GM04503 (cell line): ENCODE results near the gene CLDN17.

ENCODE experiments used
- DNase-seq: peaks from one replicate; pipeline ENCODE4 v3.0.0-alpha.2; 2012; ENCODE audit warnings: low read depth

CLDN17 gene

DNA sequence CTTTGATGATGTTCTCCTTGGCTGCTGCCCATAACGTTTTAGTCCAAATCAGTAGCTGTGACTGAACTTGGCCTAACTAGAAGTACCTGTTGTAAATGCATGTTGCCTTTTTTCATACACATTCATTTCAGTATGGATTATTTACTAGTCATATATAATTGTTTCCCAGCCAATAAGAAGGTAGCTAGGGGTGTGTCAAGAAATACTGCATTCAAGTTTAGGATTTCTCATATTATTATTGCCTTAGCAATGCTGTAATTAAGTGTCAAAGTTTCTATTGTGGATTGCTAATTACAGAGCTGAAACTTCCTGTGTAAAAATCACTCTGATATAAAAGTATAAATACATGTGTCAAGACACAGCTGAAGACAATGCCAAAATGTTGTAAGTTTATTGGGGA, at the start of gene CLDN17:
Gene CLDN17, minus strand, starts transcription at position 101 of the 400 bp plus-strand sequence. CDS start 188 bp downstream, outside the sequence.
- no peak for DNase-seq

- no peak for DNase-seq
Observed at GRCh38 chr21:30216041-30216723, 49.6 kb upstream of the CLDN17 start, which contains the start of gene CLDN8. CLDN8 (minus strand) TSS chr21:30216097; CDS start chr21:30215925, 172 bp downstream.

- DNase-seq = no peak
Observed at GRCh38 chr21:30211071-30211470, 44.5 kb upstream of the CLDN17 start.

GRCh38 chr21:30209601-30210000, 43.0 kb upstream of the CLDN17 start:
- no peak for DNase-seq

GRCh38 chr21:30207252-30207579, 40.6 kb upstream of the CLDN17 start:
- no peak for DNase-seq

GRCh38 chr21:30206551-30207251, 40.1 kb upstream of the CLDN17 start:
- DNase-seq = no peak

- no peak for DNase-seq
Observed at GRCh38 chr21:30200000-30200399, 33.4 kb upstream of the CLDN17 start.

- DNase-seq = no peak
Observed at GRCh38 chr21:30194701-30195299, 28.2 kb upstream of the CLDN17 start.

- no peak for DNase-seq
Observed at GRCh38 chr21:30193201-30193600, 26.6 kb upstream of the CLDN17 start.

DNA sequence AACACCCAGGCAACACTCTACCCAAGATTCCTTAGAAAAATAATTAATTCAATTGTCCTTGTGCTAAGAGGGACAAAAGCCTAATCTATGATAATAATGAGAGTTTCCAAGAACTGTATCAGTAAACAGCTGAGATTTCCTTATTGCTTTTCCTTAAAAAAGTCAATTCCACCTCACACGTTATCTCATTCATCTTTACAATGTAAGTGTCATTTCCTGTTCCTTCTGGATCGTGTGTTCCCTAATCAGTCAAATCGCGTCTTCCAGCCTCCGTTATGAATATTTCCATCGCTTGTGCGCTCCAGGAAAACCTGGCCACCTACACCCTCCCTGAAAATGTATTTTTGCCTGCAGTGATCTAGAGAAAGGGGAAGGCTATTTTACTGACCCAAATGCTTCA, 23.9 kb upstream of the CLDN17 start:
- no peak for DNase-seq

GRCh38 chr21:30189773-30190172, 23.2 kb upstream of the CLDN17 start:
- DNase-seq = no peak

- no peak for DNase-seq
Observed at GRCh38 chr21:30186242-30186641, 19.6 kb upstream of the CLDN17 start.

DNA sequence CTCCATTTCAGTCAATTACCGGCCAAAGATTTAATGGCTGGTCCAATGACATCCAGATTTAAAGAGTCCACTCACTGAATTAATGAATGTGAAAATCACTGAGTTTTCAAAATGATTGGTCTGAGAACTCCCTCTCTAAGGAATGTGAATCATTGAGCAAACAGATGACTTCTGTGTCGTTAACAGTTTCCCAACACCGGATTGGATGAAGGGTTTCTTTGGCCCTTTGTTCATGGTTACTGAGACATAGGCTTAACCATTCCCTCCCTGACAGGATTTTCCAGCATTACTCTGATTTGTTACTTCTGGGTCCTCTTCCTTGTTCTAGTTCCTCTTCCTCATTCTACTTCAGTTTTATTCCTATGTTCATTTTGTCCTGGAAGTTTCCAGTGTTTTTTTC, 1.5 kb upstream of the CLDN17 start:
- DNase-seq = no peak

DNA sequence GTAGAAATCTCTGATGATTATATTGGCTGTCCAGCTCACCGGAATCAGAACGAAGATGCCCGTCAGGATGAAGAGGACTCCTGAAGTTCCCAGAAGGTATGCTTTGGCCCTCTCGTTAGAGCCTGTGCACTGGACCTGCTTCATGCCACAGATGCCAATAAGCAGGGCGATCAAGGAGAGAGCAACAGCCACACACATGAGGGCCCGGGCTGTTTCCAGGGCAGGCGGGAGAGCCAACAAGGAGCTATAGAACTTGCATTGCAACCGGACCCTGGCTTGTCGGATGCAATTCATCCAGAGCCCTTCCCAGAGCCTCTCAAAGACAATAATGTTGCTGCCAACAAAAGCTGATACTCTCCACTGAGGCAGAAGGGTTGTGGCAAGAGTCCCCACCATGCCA, 434 bp downstream of the CLDN17 start:
- no peak for DNase-seq

- DNase-seq = no peak
Observed at GRCh38 chr21:30164796-30165195, 1.8 kb downstream of the CLDN17 start.

DNA sequence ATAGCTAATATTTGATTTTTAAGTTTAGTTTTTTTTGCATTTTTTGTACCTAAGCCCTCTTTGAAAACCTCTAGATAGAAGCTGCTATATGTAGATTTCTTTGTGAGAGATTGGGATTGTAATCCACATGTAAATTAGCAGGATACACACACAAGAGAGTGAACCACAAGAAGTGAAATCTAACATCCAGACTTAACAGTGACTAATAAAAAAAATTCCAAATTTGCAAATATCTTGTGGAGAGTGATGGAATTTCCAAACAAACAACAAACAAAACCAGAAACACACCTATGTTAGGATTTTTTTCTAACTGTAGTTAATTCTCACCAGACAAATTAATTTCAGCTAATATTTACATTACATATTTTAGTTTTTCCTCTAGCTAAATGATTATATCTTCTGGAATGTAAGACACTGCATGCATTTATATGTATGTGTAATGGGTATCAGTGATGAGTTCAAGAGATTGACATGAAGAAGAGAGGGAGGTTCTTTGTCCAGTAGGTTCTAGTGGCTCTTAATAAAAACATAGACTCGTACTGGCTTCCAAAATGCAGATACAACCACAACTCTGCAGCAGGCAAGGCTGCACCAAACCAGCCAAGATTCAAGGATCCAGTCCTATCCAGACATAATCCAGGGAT, 12.8 kb downstream of the CLDN17 start:
- DNase-seq = no peak

GRCh38 chr21:30152792-30153191, 13.8 kb downstream of the CLDN17 start:
- no peak for DNase-seq

DNA sequence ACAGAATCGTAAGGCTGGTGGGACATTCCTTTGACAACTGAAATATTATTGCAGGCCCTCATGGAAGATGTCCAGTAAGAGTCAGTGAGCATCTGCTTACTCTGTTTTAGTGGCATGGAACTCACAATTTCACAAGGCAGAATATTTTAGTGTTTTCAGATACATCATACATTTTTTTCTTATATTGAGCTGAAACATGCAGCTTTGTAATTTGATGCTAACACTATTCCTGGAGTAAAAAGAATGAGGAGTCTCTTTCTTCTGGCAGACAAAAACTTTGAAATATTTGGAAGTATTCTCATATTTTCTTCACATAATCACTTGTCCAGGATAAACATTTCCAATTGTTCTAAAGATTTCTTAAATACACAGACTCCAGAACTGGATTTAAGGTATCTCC, 17.7 kb downstream of the CLDN17 start:
- DNase-seq = no peak

GRCh38 chr21:30146558-30147282, 19.9 kb downstream of the CLDN17 start:
- DNase-seq = no peak

DNA sequence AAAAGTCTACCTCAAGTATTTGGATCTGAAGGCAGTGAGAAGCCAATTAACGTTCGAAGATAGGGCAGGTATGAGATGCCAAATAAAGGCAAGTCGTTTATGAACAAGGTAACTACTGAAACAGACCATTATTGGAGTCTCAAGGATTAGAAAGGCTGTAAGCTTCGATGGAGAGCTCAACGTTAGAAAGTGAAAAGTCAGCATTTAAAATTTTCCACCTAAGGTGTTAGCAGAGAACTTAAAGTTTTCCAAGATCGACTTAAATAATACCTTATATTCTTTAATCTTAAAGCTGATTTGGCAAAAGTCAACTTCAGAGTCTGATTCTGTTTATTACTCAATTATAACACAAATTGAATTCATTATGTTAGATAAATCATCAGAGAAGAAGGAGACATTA, 28.1 kb downstream of the CLDN17 start:
- no peak for DNase-seq

- DNase-seq = no peak
Observed at GRCh38 chr21:30129246-30129645, 37.4 kb downstream of the CLDN17 start.

- no peak for DNase-seq
Observed at GRCh38 chr21:30126576-30126975, 40.0 kb downstream of the CLDN17 start.
